A673 (cell line): ENCODE results near the gene RSRC1.

Experiments used
- EZH2 ChIP-seq: fragments of 200-600 bp; sonication (generic); IDR thresholded peaks from 2 replicates; pipeline ENCODE4 v1.6.1; 2017; ENCODE audit warnings: borderline replicate concordance, low read depth, mild to moderate bottlenecking, mixed read lengths, antibody characterized with exemption, low read length; ENCODE audit not compliant: poor library complexity, severe bottlenecking
- TF ChIP-seq, protein P1 (sequence below): fragments of 300-800, 200-600 bp; sonication (generic); conservative IDR thresholded peaks from 2 replicates; pipeline ENCODE4 v1.5.1; 2017; ENCODE audit warnings: low read depth, mild to moderate bottlenecking, antibody characterized with exemption, low read length, moderate library complexity, mixed read lengths

DNA sequence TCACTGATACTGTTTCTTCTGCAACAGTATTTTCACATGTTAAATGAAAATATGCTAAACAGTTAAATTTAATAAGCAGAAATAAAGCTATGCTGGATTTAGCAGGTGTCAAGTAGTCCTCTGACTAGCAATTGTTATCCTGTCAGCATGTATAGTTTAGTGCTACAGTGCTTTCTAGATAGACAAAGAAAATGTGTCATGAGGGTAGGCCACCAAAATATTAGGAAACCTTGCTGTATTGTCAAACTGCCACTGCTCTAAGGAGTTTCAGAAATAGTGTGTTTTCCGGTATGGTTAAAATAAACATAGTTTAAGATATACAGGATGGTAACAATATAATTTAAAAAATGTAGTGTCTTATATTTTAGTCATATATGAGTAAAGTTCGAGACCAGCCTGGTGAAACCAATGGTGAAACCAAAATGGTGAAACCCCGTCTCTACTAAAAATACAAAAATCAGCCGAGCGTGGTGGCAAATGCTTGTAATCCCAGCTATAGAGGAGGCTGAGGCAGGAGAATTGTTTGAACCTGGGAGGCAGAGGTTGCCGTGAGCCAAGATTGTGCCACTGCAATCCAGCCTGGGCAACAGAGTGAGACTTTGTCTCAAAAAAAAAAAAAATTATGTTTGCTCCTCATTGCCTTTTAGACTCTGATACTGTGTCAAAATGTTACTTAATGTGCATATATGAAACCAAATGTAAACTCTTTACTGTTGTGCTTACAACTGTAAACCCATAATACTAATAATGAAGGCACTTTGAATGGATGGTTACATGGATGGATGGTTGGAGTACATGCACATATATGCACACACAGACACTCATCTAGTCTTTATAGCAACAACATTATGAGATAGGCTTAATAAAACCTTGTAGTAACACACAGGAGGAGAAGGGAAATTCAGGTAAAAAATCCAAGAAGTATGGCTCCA lies 204.8 kb downstream of the RSRC1 start:
- TF ChIP-seq, protein P1, sequence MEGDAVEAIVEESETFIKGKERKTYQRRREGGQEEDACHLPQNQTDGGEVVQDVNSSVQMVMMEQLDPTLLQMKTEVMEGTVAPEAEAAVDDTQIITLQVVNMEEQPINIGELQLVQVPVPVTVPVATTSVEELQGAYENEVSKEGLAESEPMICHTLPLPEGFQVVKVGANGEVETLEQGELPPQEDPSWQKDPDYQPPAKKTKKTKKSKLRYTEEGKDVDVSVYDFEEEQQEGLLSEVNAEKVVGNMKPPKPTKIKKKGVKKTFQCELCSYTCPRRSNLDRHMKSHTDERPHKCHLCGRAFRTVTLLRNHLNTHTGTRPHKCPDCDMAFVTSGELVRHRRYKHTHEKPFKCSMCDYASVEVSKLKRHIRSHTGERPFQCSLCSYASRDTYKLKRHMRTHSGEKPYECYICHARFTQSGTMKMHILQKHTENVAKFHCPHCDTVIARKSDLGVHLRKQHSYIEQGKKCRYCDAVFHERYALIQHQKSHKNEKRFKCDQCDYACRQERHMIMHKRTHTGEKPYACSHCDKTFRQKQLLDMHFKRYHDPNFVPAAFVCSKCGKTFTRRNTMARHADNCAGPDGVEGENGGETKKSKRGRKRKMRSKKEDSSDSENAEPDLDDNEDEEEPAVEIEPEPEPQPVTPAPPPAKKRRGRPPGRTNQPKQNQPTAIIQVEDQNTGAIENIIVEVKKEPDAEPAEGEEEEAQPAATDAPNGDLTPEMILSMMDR: no peak
- no peak for TF ChIP-seq EZH2
